PFSK-1 (cell line): Measurements from ENCODE around the gene NARS2.

ENCODE experiments used
- POLR2AphosphoS5 ChIP-seq: IDR thresholded peaks from 2 replicates; pipeline ENCODE4 v1.6.1; 2012; ENCODE audit warnings: low read depth, mild to moderate bottlenecking, control low read depth, low read length, moderate library complexity
- REST ChIP-seq, 2 experiments: IDR thresholded peaks; 2 replicates each; pipeline versions ENCODE4 v1.6.1 to v1.8.0; 2011 to 2012; ENCODE audit warnings: low read depth in 2 of 2, low read length in 2 of 2, control low read depth in 1 of 2, inconsistent platforms in 1 of 2, mild to moderate bottlenecking in 1 of 2, moderate library complexity in 1 of 2; ENCODE audit not compliant: insufficient read depth in 1 of 2
- TAF1 ChIP-seq: IDR thresholded peaks from 2 replicates; pipeline ENCODE4 v1.6.1; 2012; ENCODE audit warnings: low read length, control low read depth, borderline replicate concordance; ENCODE audit not compliant: insufficient read depth

DNA sequence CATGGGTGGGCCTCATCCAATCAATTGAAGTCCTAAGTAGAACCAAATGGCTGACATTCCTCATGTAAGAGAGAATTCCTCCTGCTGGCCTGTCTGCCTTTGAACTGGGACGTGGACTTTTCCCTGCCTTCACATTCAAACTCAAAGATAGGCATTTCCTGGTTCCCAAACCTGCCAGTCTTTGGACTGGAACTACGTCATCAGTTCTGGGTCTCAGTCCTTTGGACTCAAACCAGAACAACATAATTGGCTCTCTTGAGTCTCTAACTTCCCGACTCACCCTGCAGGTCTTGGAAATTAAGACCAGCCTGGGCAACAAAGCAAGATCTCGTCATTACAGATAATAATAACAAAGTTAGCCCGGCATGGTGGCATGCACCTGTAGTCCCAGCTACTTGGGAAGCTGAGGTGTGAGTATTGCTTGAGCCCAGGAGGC, 38.7 kb upstream of the NARS2 start:
- TF ChIP-seq POLR2AphosphoS5 (no peak), REST (IDR thresholded peaks at IDR 0.05; ENCODE audit: insufficient read depth in 1 of 2, low read depth in 2 of 2, low read length in 2 of 2) (no peak), TAF1 (no peak)
